Liver (tissue), 9 donors: ENCODE data around the gene PDLIM3. TPM values are rescaled to one million over a fixed set of nuclear protein-coding genes. Genes with fewer than 3 reads are reported as not detected.

ENCODE experiments used
- DNase-seq: peaks from one replicate; pipeline ENCODE4 v3.0.0-alpha.2; 2017; ENCODE audit warnings: low spot score
- H3K27ac ChIP-seq, 2 donors: one replicate each; pipeline ENCODE4 v1.7.0; 2013; ENCODE audit warnings: inconsistent platforms in 2 of 2, low read length in 2 of 2, control low read depth in 1 of 2, low read depth in 1 of 2, mild to moderate bottlenecking in 1 of 2
- H3K27me3 ChIP-seq, 4 donors: one replicate each; pipeline versions ENCODE4 v1.6.1 to v1.7.0; 2013; ENCODE audit warnings: low read length in 3 of 4, inconsistent platforms in 1 of 4, mild to moderate bottlenecking in 1 of 4, moderate library complexity in 1 of 4; ENCODE audit not compliant: control insufficient read depth in 4 of 4, insufficient read depth in 4 of 4
- H3K36me3 ChIP-seq, 4 donors: one replicate each; pipeline versions ENCODE4 v1.6.1 to v1.7.0; 2013; ENCODE audit warnings: low read length in 3 of 4, mild to moderate bottlenecking in 3 of 4, low read depth in 1 of 4, moderate library complexity in 1 of 4; ENCODE audit not compliant: control insufficient read depth in 4 of 4, insufficient read depth in 3 of 4
- H3K4me1 ChIP-seq, 4 donors: one replicate each; pipeline versions ENCODE4 v1.6.1 to v1.7.0; 2013; ENCODE audit warnings: low read length in 3 of 4, mild to moderate bottlenecking in 3 of 4, moderate library complexity in 1 of 4; ENCODE audit not compliant: control insufficient read depth in 4 of 4, insufficient read depth in 4 of 4
- H3K4me3 ChIP-seq, 3 donors: one replicate each; pipeline versions ENCODE4 v1.6.1 to v1.7.0; 2013; ENCODE audit warnings: low read length in 3 of 3, control low read depth in 1 of 3, low read depth in 1 of 3, mild to moderate bottlenecking in 1 of 3
- H3K9ac ChIP-seq, 2 donors: one replicate each; pipeline ENCODE4 v1.7.0; 2013; ENCODE audit warnings: low read length in 2 of 2, mild to moderate bottlenecking in 2 of 2, moderate library complexity in 2 of 2, control low read depth in 1 of 2, low read depth in 1 of 2
- H3K9me3 ChIP-seq, 4 donors: one replicate each; pipeline versions ENCODE4 v1.6.1 to v1.7.0; 2013; ENCODE audit warnings: low read length in 3 of 4; ENCODE audit not compliant: control insufficient read depth in 4 of 4
- ATF3 ChIP-seq: IDR thresholded peaks from 2 replicates; pipeline ENCODE4 v1.6.1; 2016; ENCODE audit warnings: antibody characterized with exemption
- EGR1 ChIP-seq, 2 donors: IDR thresholded peaks; 2 replicates each; pipeline ENCODE4 v1.6.1; 2016 to 2018; ENCODE audit warnings: antibody characterized with exemption in 2 of 2, low read depth in 2 of 2
- FOXA1 ChIP-seq: IDR thresholded peaks from 2 replicates; pipeline ENCODE4 v1.6.1; 2016; ENCODE audit warnings: antibody characterized with exemption
- FOXA2 ChIP-seq: IDR thresholded peaks from 2 replicates; pipeline ENCODE4 v1.6.1; 2016; ENCODE audit warnings: antibody characterized with exemption
- GABPA ChIP-seq, 2 donors: IDR thresholded peaks in 1 of 2; conservative IDR thresholded peaks in 1 of 2; 2 replicates each; pipeline ENCODE4 v1.6.1; 2016; ENCODE audit warnings: antibody characterized with exemption in 2 of 2, mild to moderate bottlenecking in 1 of 2, moderate library complexity in 1 of 2
- HNF4A ChIP-seq, 2 donors: conservative IDR thresholded peaks; 2 replicates each; pipeline ENCODE4 v1.6.1; 2016; ENCODE audit warnings: antibody characterized with exemption in 2 of 2, mild to moderate bottlenecking in 2 of 2
- HNF4G ChIP-seq: IDR thresholded peaks from 2 replicates; pipeline ENCODE4 v1.6.1; 2016; ENCODE audit warnings: antibody characterized with exemption
- JUND ChIP-seq, 2 donors: IDR thresholded peaks; 2 replicates each; pipeline ENCODE4 v1.6.1; 2016; ENCODE audit warnings: antibody characterized with exemption in 2 of 2
- MAX ChIP-seq: IDR thresholded peaks from 2 replicates; pipeline ENCODE4 v1.6.1; 2016; ENCODE audit warnings: antibody characterized with exemption
- NR2F2 ChIP-seq: IDR thresholded peaks from 2 replicates; pipeline ENCODE4 v1.6.1; 2016; ENCODE audit warnings: antibody characterized with exemption
- RAD21 ChIP-seq, 2 donors: IDR thresholded peaks; 2 replicates each; pipeline ENCODE4 v1.6.1; 2016; ENCODE audit warnings: antibody characterized with exemption in 2 of 2, mild to moderate bottlenecking in 2 of 2
- REST ChIP-seq: IDR thresholded peaks from 2 replicates; pipeline ENCODE4 v1.6.1; 2016; ENCODE audit warnings: antibody characterized with exemption, mild to moderate bottlenecking
- RXRA ChIP-seq, 2 donors: IDR thresholded peaks; 2 replicates each; pipeline ENCODE4 v1.6.1; 2017 to 2018; ENCODE audit warnings: antibody characterized with exemption in 2 of 2, mild to moderate bottlenecking in 1 of 2
- SP1 ChIP-seq: IDR thresholded peaks from 2 replicates; pipeline ENCODE4 v1.6.1; 2018; ENCODE audit warnings: antibody characterized with exemption, mild to moderate bottlenecking
- YY1 ChIP-seq: IDR thresholded peaks from 2 replicates; pipeline ENCODE4 v1.6.1; 2016; ENCODE audit warnings: antibody characterized with exemption, mild to moderate bottlenecking
- ZBTB33 ChIP-seq: IDR thresholded peaks from 2 replicates; pipeline ENCODE4 v1.6.1; 2016; ENCODE audit warnings: antibody characterized with exemption
- WGBS: extraction: QIAGEN DNeasy Blood & Tissue Kit; methylation state at CpG from one replicate; pipeline ENCODE4 v1.1.7; 2013; 5-methylcytosine and 5-hydroxymethylcytosine counted together
- polyA plus RNA-seq, 2 donors: library from polyadenylated mRNA; stranded (reverse) in 1 of 2; unstranded in 1 of 2; fragments of 200-250 nt in 1 of 2; fragments of >200 nt in 1 of 2; fragmentation: Nextera tagmentation in 1 of 2; extraction: Ambion mirVana in 1 of 2; gene quantifications; one replicate each; pipeline versions ENCODE4 v1.2.1 to v1.2.3, GENCODE V29; 2013 to 2015
- total RNA-seq, 2 donors: library from RNA; depleted of rRNA; stranded (reverse); fragments of >200 nt; gene quantifications; one replicate each; pipeline ENCODE4 v1.2.3, GENCODE V29; 2014
- donor health status: healthy.
- donor health status: healthy.
- donor health status: healthy.
- donor health status: healthy.
- donor health status: healthy.

The PDLIM3 gene
- total and polyA plus RNA-seq, 4 donors = 0.58 to 8.8 (median 3.3) TPM

GRCh38 chr4:185515248-185515647 lies 20.1 kb downstream of the PDLIM3 start:
- Histone ChIP-seq H3K9ac (no peak overlapping the region), H3K27ac (no peak overlapping the region), H3K4me3 (no peak overlapping the region), H3K9me3 (no peaks in the 10 kb centered on the region), H3K27me3 (no peaks in the 10 kb centered on the region), H3K36me3 (no peaks in the 10 kb centered on the region), H3K4me1 (peaks cover 0 to 15% (median 8%) of the 10 kb centered on the region in 4 donors)
- no peak for DNase-seq
- WGBS = 87% methylated on average over 4 of the region's 4 CpGs
- no peak for TF ChIP-seq ZBTB33
- TF ChIP-seq SP1 = no peak
- no peak for TF ChIP-seq EGR1 (IDR thresholded peaks at IDR 0.05; ENCODE audit: low read depth in 2 of 2)
- no peak for TF ChIP-seq FOXA2
- no peak for TF ChIP-seq RAD21 (IDR thresholded peaks at IDR 0.05)
- TF ChIP-seq ATF3 = no peak
- no peak for TF ChIP-seq HNF4A (conservative IDR thresholded peaks at IDR 0.05)
- no peak for TF ChIP-seq JUND (IDR thresholded peaks at IDR 0.05)
- no peak for TF ChIP-seq HNF4G
- TF ChIP-seq GABPA (IDR thresholded peaks at IDR 0.05 in 1 of 2, conservative IDR thresholded peaks at IDR 0.05 in 1 of 2) = no peak
- no peak for TF ChIP-seq REST
- no peak for TF ChIP-seq MAX
- no peak for TF ChIP-seq NR2F2
- no peak for TF ChIP-seq RXRA (IDR thresholded peaks at IDR 0.05)
- TF ChIP-seq YY1 = no peak
- no peak for TF ChIP-seq FOXA1

GRCh38 chr4:185514182-185514697 lies 21.1 kb downstream of the PDLIM3 start:
- Histone ChIP-seq H3K36me3 (no peaks in the 10 kb centered on the region), H3K9me3 (no peaks in the 10 kb centered on the region), H3K9ac (no peak overlapping the region), H3K4me1 (peaks cover 0 to 15% (median 8%) of the 10 kb centered on the region in 4 donors), H3K27me3 (no peaks in the 10 kb centered on the region), H3K4me3 (no peak overlapping the region), H3K27ac (peak overlapping the region; percentile 10 to 80)
- TF ChIP-seq ZBTB33 (no peak), REST (peak; percentile 15)
- DNase-seq = no peak
- 60% methylated on average over 17 of the region's 17 CpGs for WGBS
